IMR-90 (cell line): ENCODE results near the gene DNAJA1. TPM values are rescaled to one million over a fixed set of nuclear protein-coding genes. Genes with fewer than 3 reads are reported as not detected.

Experiments used
- ATAC-seq: fragments of 200-7000 bp; cut with Tn5 transposase; 2 replicates; pipeline ENCODE4 v1.9.1; 2020; ENCODE audit warnings: low read depth, mild to moderate bottlenecking, moderate library complexity
- BruUV-seq: library from RNA; stranded (reverse); fragments of 400-500 nt; replicated peaks from 2 replicates; lab custom pipeline; 2021; lab: Mats Ljungman, UMichigan
- CTCF ChIA-PET: fragments of 300-600 bp; formaldehyde crosslinking; extraction: SDS; loops from one replicate; lab custom pipeline; 2021; ENCODE audit warnings: antibody characterized with exemption; lab: Yijun Ruan, JAX
- POLR2A ChIA-PET: fragments of 300-600 bp; sonication (Branson Sonifier 250); formaldehyde crosslinking; loops from one replicate; lab custom pipeline; 2022; ENCODE audit warnings: antibody characterized with exemption; ENCODE audit not compliant: unreplicated experiment; lab: Charles Lee
- DNase-seq: peaks from one replicate; pipeline ENCODE4 v3.0.0; 2013
- H2AFZ ChIP-seq: replicated peaks from 2 replicates; pipeline ENCODE3; 2013; ENCODE audit warnings: low read length, mild to moderate bottlenecking; ENCODE audit not compliant: poor library complexity
- H2AK5ac ChIP-seq: 2 replicates; pipeline ENCODE4 v1.6.1; 2013; ENCODE audit warnings: low read depth, low read length, inconsistent platforms
- H2AK9ac ChIP-seq: replicated peaks from 2 replicates; pipeline ENCODE3; 2013; ENCODE audit warnings: mild to moderate bottlenecking, low read depth, low read length, moderate library complexity; ENCODE audit not compliant: poor library complexity
- H2BK120ac ChIP-seq: 2 replicates; pipeline ENCODE4 v1.6.1; 2013; ENCODE audit warnings: low read depth, low read length, inconsistent platforms
- H2BK15ac ChIP-seq: 3 replicates; pipeline ENCODE4 v1.6.1; 2013; ENCODE audit warnings: low read depth, low read length, inconsistent platforms
- H2BK20ac ChIP-seq: 2 replicates; pipeline ENCODE4 v1.6.1; 2013; ENCODE audit warnings: low read depth, mild to moderate bottlenecking, inconsistent platforms, low read length, moderate library complexity
- H2BK5ac ChIP-seq: 2 replicates; pipeline ENCODE4 v1.6.1; 2013; ENCODE audit warnings: mild to moderate bottlenecking, low read depth, low read length, inconsistent platforms; ENCODE audit not compliant: poor library complexity, severe bottlenecking
- H3K14ac ChIP-seq: replicated peaks from 2 replicates; pipeline ENCODE4 v1.6.1; 2013; ENCODE audit warnings: low read depth, low read length, inconsistent platforms
- H3K18ac ChIP-seq: 2 replicates; pipeline ENCODE4 v1.6.1; 2013; ENCODE audit warnings: low read depth, low read length, control low read depth
- H3K23ac ChIP-seq: 2 replicates; pipeline ENCODE4 v1.6.1; 2013; ENCODE audit warnings: low read depth, low read length, inconsistent platforms
- H3K27ac ChIP-seq: 2 replicates; pipeline ENCODE4 v1.5.1; 2013; ENCODE audit warnings: mild to moderate bottlenecking, control low read depth, low read length; ENCODE audit not compliant: insufficient read depth
- H3K27me3 ChIP-seq: 2 replicates; pipeline ENCODE4 v1.6.1; 2013; ENCODE audit warnings: low read length; ENCODE audit not compliant: control insufficient read depth, insufficient read depth
- H3K36me3 ChIP-seq: 2 replicates; pipeline ENCODE4 v1.6.1; 2013; ENCODE audit warnings: low read length, mixed read lengths; ENCODE audit not compliant: control insufficient read depth, insufficient read depth
- H3K4ac ChIP-seq: 2 replicates; pipeline ENCODE4 v1.6.1; 2013; ENCODE audit warnings: low read depth, low read length, inconsistent platforms
- H3K4me1 ChIP-seq: 2 replicates; pipeline ENCODE4 v1.6.1; 2013; ENCODE audit warnings: low read length, mixed read lengths; ENCODE audit not compliant: control insufficient read depth, insufficient read depth
- H3K4me2 ChIP-seq: 2 replicates; pipeline ENCODE4 v1.6.1; 2013; ENCODE audit warnings: low read depth, mild to moderate bottlenecking, control low read depth, low read length, moderate library complexity
- H3K4me3 ChIP-seq: 2 replicates; pipeline ENCODE4 v1.5.1; 2013; ENCODE audit warnings: low read depth, mild to moderate bottlenecking, control low read depth, low read length, moderate library complexity; ENCODE audit not compliant: insufficient read depth
- H3K56ac ChIP-seq: 2 replicates; pipeline ENCODE4 v1.6.1; 2013; ENCODE audit warnings: low read length, inconsistent platforms; ENCODE audit not compliant: insufficient read depth; ENCODE audit errors: extremely low read depth
- H3K79me1 ChIP-seq, 2 experiments: 2 replicates each; pipeline ENCODE4 v1.6.1; 2013; ENCODE audit warnings: low read length in 2 of 2, inconsistent platforms in 1 of 2, low read depth in 1 of 2
- H3K9ac ChIP-seq: 2 replicates; pipeline ENCODE4 v1.6.1; 2013; ENCODE audit warnings: low read depth, low read length, control low read depth
- H3K9me1 ChIP-seq: 2 replicates; pipeline ENCODE4 v1.6.1; 2013; ENCODE audit warnings: low read length, inconsistent platforms; ENCODE audit not compliant: insufficient read depth
- H3K9me3 ChIP-seq: 2 replicates; pipeline ENCODE4 v1.6.1; 2013; ENCODE audit warnings: low read length; ENCODE audit not compliant: control insufficient read depth, insufficient read depth
- H4K20me1 ChIP-seq: 2 replicates; pipeline ENCODE4 v1.6.1; 2013; ENCODE audit warnings: low read length, inconsistent platforms; ENCODE audit not compliant: insufficient read depth
- H4K5ac ChIP-seq: 2 replicates; pipeline ENCODE4 v1.6.1; 2013; ENCODE audit warnings: mild to moderate bottlenecking, low read depth, low read length, control low read depth
- H4K8ac ChIP-seq, 2 experiments: 2 replicates each; pipeline ENCODE4 v1.6.1; 2013; ENCODE audit warnings: low read depth in 2 of 2, low read length in 2 of 2, control low read depth in 1 of 2, inconsistent platforms in 1 of 2
- H4K91ac ChIP-seq: 2 replicates; pipeline ENCODE4 v1.6.1; 2013; ENCODE audit warnings: low read depth, low read length, inconsistent platforms; ENCODE audit not compliant: insufficient read depth
- BHLHE40 ChIP-seq: fragments of 150-350 bp; IDR thresholded peaks from 2 replicates; pipeline ENCODE4 v1.6.1; 2016; ENCODE audit warnings: mild to moderate bottlenecking, low read depth, low read length
- CEBPB ChIP-seq: IDR thresholded peaks from 2 replicates; pipeline ENCODE4 v1.6.1; 2012; ENCODE audit warnings: low read depth, low read length, improper control_type of control experiment
- CHD1 ChIP-seq: IDR thresholded peaks from 2 replicates; pipeline ENCODE4 v1.6.1; 2012; ENCODE audit warnings: low read depth, low read length, improper control_type of control experiment
- FOS ChIP-seq: fragments of 150-350 bp; IDR thresholded peaks from 2 replicates; pipeline ENCODE4 v1.6.1; 2016; ENCODE audit warnings: low read depth, low read length
- MAFK ChIP-seq: IDR thresholded peaks from 2 replicates; pipeline ENCODE4 v1.6.1; 2012; ENCODE audit warnings: low read depth, low read length, improper control_type of control experiment
- MAZ ChIP-seq: IDR thresholded peaks from 2 replicates; pipeline ENCODE4 v1.6.1; 2012; ENCODE audit warnings: low read depth, mild to moderate bottlenecking, low read length, improper control_type of control experiment, moderate library complexity, borderline replicate concordance
- MXI1 ChIP-seq: IDR thresholded peaks from 2 replicates; pipeline ENCODE4 v1.6.1; 2012; ENCODE audit warnings: low read depth, mild to moderate bottlenecking, low read length, moderate library complexity, borderline replicate concordance
- NFE2L2 ChIP-seq: fragments of 150-350 bp; IDR thresholded peaks from 2 replicates; pipeline ENCODE4 v1.6.1; 2016; ENCODE audit warnings: low read depth, mild to moderate bottlenecking, low read length
- POLR2A ChIP-seq: IDR thresholded peaks from 2 replicates; pipeline ENCODE4 v1.6.1; 2012; ENCODE audit warnings: mild to moderate bottlenecking, low read depth, low read length
- RAD21 ChIP-seq: IDR thresholded peaks from 2 replicates; pipeline ENCODE4 v1.6.1; 2012; ENCODE audit warnings: low read length, improper control_type of control experiment
- RCOR1 ChIP-seq: IDR thresholded peaks from 2 replicates; pipeline ENCODE4 v1.6.1; 2012; ENCODE audit warnings: mild to moderate bottlenecking, low read length, improper control_type of control experiment; ENCODE audit not compliant: insufficient replicate concordance
- RFX5 ChIP-seq: IDR thresholded peaks from 2 replicates; pipeline ENCODE4 v1.8.0; 2012; ENCODE audit warnings: low read depth, mild to moderate bottlenecking, low read length, moderate library complexity
- SMC3 ChIP-seq: fragments of 150-350 bp; IDR thresholded peaks from 2 replicates; pipeline ENCODE4 v1.6.1; 2016; ENCODE audit warnings: low read depth, mild to moderate bottlenecking, antibody characterized with exemption, low read length, moderate library complexity
- WGBS, 2 experiments: methylation state at CpG; one replicate each; pipeline versions ENCODE4 v1.1.5 to v1.1.7; 2013; ENCODE audit warnings: missing lambda C conversion rate in 2 of 2; ENCODE audit not compliant: insufficient read length in 1 of 2; ENCODE audit errors: extremely low coverage in 2 of 2; 5-methylcytosine and 5-hydroxymethylcytosine counted together
- dilution Hi-C: fragments of 300-500 bp; cut with HindIII; formaldehyde crosslinking; loops from one replicate; pipeline ENCODE4 v1.14.3; 2018; ENCODE audit warnings: low sequenced_read_pairs; ENCODE audit not compliant: unreplicated experiment
- in situ Hi-C: fragments of 300-500 bp; cut with MboI; formaldehyde crosslinking; loops from 3 replicates; pipeline ENCODE4 v1.14.3; 2019; ENCODE audit warnings: low sequenced_read_pairs, inconsistent platforms, mixed read lengths
- intact Hi-C: fragments of 100-400 bp; cut with micrococcal nuclease; formaldehyde crosslinking; loops from 2 replicates; pipeline ENCODE4 v1.10.0; 2022
- polyA plus RNA-seq, 3 experiments: library from polyadenylated mRNA; depleted of rRNA; stranded (reverse); fragments of >200 nt; gene quantifications; 2 replicates each; pipeline ENCODE4 v1.2.3, GENCODE V29; 2012; ENCODE audit warnings: low replicate concordance in 1 of 3
- total RNA-seq: library from RNA; depleted of rRNA; stranded (reverse); fragments of >200 nt; gene quantifications from 2 replicates; pipeline ENCODE4 v1.2.3, GENCODE V29; 2012
- TF ChIP-seq, protein P1 (sequence below): fragments of 150-350 bp; IDR thresholded peaks from 2 replicates; pipeline ENCODE4 v1.6.1; 2017; ENCODE audit warnings: mild to moderate bottlenecking, antibody characterized with exemption, low read length, low read depth
- TF ChIP-seq, protein P2 (sequence below): conservative IDR thresholded peaks from 2 replicates; pipeline ENCODE4 v1.5.1; 2012; ENCODE audit warnings: mild to moderate bottlenecking, low read depth, low read length, improper control_type of control experiment
- TF ChIP-seq, protein P3 (sequence below): fragments of 150-350 bp; IDR thresholded peaks from 2 replicates; pipeline ENCODE4 v1.6.1; 2016; ENCODE audit warnings: low read depth, mild to moderate bottlenecking, low read length, moderate library complexity, borderline replicate concordance

The DNAJA1 gene
- total and polyA plus RNA-seq, 2 of the 4 experiments (the other 2 are of a cell fraction) = 59.5 to 118 TPM

DNA sequence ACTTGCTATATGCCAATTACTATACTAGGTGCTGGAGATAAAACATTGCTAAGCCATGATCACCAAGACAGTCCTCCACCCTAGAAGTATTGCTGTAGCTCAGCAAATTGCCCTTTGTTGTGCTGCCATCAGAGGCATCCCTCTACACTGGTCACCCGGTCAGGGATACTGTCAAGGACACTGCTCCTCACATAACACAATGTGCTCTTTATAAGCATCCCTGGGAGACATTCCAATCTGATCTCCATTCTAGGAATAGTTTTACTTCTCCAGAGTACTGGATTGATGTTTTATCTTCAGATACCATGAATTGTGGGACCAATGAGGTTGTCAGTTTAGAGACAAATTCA, 10.4 kb upstream of the DNAJA1 start:
- no peaks in the 10 kb centered on the region for H3K9me3 ChIP-seq
- H3K4me1 ChIP-seq = no peaks in the 10 kb centered on the region
- H3K4me3 ChIP-seq = no peak overlapping the region
- H3K4me2 ChIP-seq = no peak overlapping the region
- no peak overlapping the region for H3K56ac ChIP-seq
- TF ChIP-seq MAFK (no peak), NFE2L2 (no peak), CEBPB (no peak), SMC3 (no peak), MAZ (no peak), RAD21 (no peak), BHLHE40 (no peak), MXI1 (no peak), CHD1 (no peak), FOS (no peak), POLR2A (no peak), RFX5 (no peak), RCOR1 (no peak)
- TF ChIP-seq, protein P1, sequence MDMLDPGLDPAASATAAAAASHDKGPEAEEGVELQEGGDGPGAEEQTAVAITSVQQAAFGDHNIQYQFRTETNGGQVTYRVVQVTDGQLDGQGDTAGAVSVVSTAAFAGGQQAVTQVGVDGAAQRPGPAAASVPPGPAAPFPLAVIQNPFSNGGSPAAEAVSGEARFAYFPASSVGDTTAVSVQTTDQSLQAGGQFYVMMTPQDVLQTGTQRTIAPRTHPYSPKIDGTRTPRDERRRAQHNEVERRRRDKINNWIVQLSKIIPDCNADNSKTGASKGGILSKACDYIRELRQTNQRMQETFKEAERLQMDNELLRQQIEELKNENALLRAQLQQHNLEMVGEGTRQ = no peak
- TF ChIP-seq, protein P2, sequence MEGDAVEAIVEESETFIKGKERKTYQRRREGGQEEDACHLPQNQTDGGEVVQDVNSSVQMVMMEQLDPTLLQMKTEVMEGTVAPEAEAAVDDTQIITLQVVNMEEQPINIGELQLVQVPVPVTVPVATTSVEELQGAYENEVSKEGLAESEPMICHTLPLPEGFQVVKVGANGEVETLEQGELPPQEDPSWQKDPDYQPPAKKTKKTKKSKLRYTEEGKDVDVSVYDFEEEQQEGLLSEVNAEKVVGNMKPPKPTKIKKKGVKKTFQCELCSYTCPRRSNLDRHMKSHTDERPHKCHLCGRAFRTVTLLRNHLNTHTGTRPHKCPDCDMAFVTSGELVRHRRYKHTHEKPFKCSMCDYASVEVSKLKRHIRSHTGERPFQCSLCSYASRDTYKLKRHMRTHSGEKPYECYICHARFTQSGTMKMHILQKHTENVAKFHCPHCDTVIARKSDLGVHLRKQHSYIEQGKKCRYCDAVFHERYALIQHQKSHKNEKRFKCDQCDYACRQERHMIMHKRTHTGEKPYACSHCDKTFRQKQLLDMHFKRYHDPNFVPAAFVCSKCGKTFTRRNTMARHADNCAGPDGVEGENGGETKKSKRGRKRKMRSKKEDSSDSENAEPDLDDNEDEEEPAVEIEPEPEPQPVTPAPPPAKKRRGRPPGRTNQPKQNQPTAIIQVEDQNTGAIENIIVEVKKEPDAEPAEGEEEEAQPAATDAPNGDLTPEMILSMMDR = no peak
- TF ChIP-seq, protein P3, sequence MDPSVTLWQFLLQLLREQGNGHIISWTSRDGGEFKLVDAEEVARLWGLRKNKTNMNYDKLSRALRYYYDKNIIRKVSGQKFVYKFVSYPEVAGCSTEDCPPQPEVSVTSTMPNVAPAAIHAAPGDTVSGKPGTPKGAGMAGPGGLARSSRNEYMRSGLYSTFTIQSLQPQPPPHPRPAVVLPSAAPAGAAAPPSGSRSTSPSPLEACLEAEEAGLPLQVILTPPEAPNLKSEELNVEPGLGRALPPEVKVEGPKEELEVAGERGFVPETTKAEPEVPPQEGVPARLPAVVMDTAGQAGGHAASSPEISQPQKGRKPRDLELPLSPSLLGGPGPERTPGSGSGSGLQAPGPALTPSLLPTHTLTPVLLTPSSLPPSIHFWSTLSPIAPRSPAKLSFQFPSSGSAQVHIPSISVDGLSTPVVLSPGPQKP = no peak
- H2BK15ac ChIP-seq = no peak overlapping the region
- peaks cover 3% of the 10 kb centered on the region; the same call in 1 of the 2 replicates for H3K9me1 ChIP-seq
- H2BK20ac ChIP-seq = no peak overlapping the region
- H2AK5ac ChIP-seq = no peak overlapping the region
- in situ Hi-C loops (no loop called here), dilution Hi-C loops (no loop called here), intact Hi-C loops (no loop called here)
- DNase-seq (no peak), ATAC-seq (no peak)
- H3K23ac ChIP-seq = no peak overlapping the region
- H3K14ac ChIP-seq = no peak overlapping the region
- H4K20me1 ChIP-seq = no peaks in the 10 kb centered on the region
- H3K18ac ChIP-seq = no peak overlapping the region
- no peak overlapping the region for H3K27ac ChIP-seq
- H2AFZ ChIP-seq = no peak overlapping the region
- H3K79me1 ChIP-seq = peaks cover 0 to 12% of the 10 kb centered on the region in 2 experiments; a peak in 3 of 4 replicates
- no TSS peak for BruUV-seq
- H2AK9ac ChIP-seq = no peak overlapping the region
- H4K5ac ChIP-seq = no peak overlapping the region
- ChIA-PET POLR2A (interaction anchor here (0.6 kb wide), 1 partner anchor 10 kb away, joined by 12 read pairs; the partner anchor contains the start of gene DNAJA1), CTCF (interaction anchor here (0.6 kb wide), 1 partner anchor 9 kb away, joined by 3 read pairs; no protein-coding TSS in a partner anchor)
- H3K36me3 ChIP-seq = peaks cover 8% of the 10 kb centered on the region
- H4K8ac ChIP-seq = no peak overlapping the region
- no peak overlapping the region for H2BK120ac ChIP-seq
- no peak overlapping the region for H3K4ac ChIP-seq
- no peak overlapping the region for H2BK5ac ChIP-seq
- H4K91ac ChIP-seq = no peak overlapping the region
- no peaks in the 10 kb centered on the region for H3K27me3 ChIP-seq
- no CpG with 5 or more reads among the region's 1 CpG for WGBS, 2 experiments
- no peak overlapping the region for H3K9ac ChIP-seq
